Activated CD8-positive, alpha-beta T cell treated with anti-CD3 and anti-CD28 coated beads, Interleukin-2, amount 10 ng/mL, durations not matched to agents 7 days and 5 days (primary cell): ENCODE results near the gene SLC1A4. TPM values are rescaled to one million over a fixed set of nuclear protein-coding genes. Genes with fewer than 3 reads are reported as not detected.

Experiments
- ATAC-seq: fragments of 150-1000 bp; cut with Tn5 transposase; one replicate; pipeline ENCODE4 v1.10.0; 2021; ENCODE audit warnings: moderate library complexity
- CTCF ChIA-PET: fragments of 350-600 bp; sonication (Branson Sonifier 250); formaldehyde crosslinking; loops from one replicate; lab custom pipeline; 2021; ENCODE audit warnings: antibody characterized with exemption; lab: Charles Lee
- POLR2A ChIA-PET: fragments of 350-600 bp; sonication (Branson Sonifier 250); formaldehyde crosslinking; loops from one replicate; lab custom pipeline; 2021; ENCODE audit warnings: antibody characterized with exemption; lab: Charles Lee
- DNase-seq: peaks from one replicate; pipeline ENCODE4 v3.0.0-alpha.2; 2020
- H3K27ac Mint-ChIP-seq: one replicate; pipeline ENCODE4 v1.8.0; 2021; ENCODE audit warnings: mild to moderate bottlenecking, mixed read lengths
- H3K27me3 Mint-ChIP-seq: one replicate; pipeline ENCODE4 v1.8.0; 2021; ENCODE audit warnings: low read depth, mixed read lengths
- H3K36me3 Mint-ChIP-seq: one replicate; pipeline ENCODE4 v1.8.0; 2021; ENCODE audit warnings: low read depth, mixed read lengths
- H3K4me1 Mint-ChIP-seq: one replicate; pipeline ENCODE4 v1.8.0; 2021; ENCODE audit warnings: low read depth, mixed read lengths
- H3K4me3 Mint-ChIP-seq: one replicate; pipeline ENCODE4 v1.8.0; 2021; ENCODE audit warnings: mild to moderate bottlenecking, mixed read lengths
- H3K9me3 Mint-ChIP-seq: one replicate; pipeline ENCODE4 v1.8.0; 2022; ENCODE audit warnings: mixed read lengths; ENCODE audit not compliant: insufficient read depth
- total RNA-seq, 2 experiments: library from RNA; stranded (reverse); gene quantifications; one replicate each; pipeline ENCODE4 v1.2.3, GENCODE V29; 2021

The SLC1A4 gene
- total RNA-seq, 2 experiments from 2014 or later, result 48.8 to 50.1 TPM

- Mint-ChIP-seq H3K36me3 (peaks cover 2% of the 10 kb centered on the region), H3K27me3 (peaks cover 12% of the 10 kb centered on the region), H3K4me3 (no peak overlapping the region), H3K27ac (no peak overlapping the region), H3K4me1 (peaks cover 45% of the 10 kb centered on the region), H3K9me3 (no peaks in the 10 kb centered on the region)
- POLR2A ChIA-PET, result interaction anchor here (0.6 to 2.0 kb wide), 2 partner anchors 34 to 62 kb away, joined by 4 to 8 read pairs; no protein-coding TSS in a partner anchor
- no peak for ATAC-seq
- CTCF ChIA-PET, result interaction anchor here (1.1 to 2.6 kb wide), 6 partner anchors 8 to 62 kb away, joined by 4 to 14 read pairs (median 8); no protein-coding TSS in a partner anchor
- no peak for DNase-seq
Measured at GRCh38 chr2:64980183-64980582, 9.0 kb upstream of the SLC1A4 start.

- Mint-ChIP-seq H3K9me3 (no peaks in the 10 kb centered on the region), H3K27me3 (peaks cover 16% of the 10 kb centered on the region), H3K27ac (no peak overlapping the region), H3K4me1 (peaks cover 66% of the 10 kb centered on the region), H3K36me3 (peaks cover 7% of the 10 kb centered on the region), H3K4me3 (no peak overlapping the region)
- no peak for DNase-seq
- ChIA-PET POLR2A (interaction anchor here (1.5 kb wide), 1 partner anchor 36 kb away, joined by 5 read pairs; no protein-coding TSS in a partner anchor), CTCF (interaction anchor here (1.0 to 1.7 kb wide), 2 partner anchors 40 to 65 kb away, joined by 3 to 10 read pairs; no protein-coding TSS in a partner anchor)
- no peak for ATAC-seq
Measured at GRCh38 chr2:64982311-64982857, 6.8 kb upstream of the SLC1A4 start.

GRCh38 chr2:64982932-64983331 is 6.3 kb upstream of the SLC1A4 start:
- DNase-seq (no peak), ATAC-seq (no peak)
- H3K4me3 Mint-ChIP-seq, result no peak overlapping the region
- ChIA-PET POLR2A (interaction anchor here (1.5 kb wide), 1 partner anchor 36 kb away, joined by 5 read pairs; no protein-coding TSS in a partner anchor), CTCF (no interaction called here)
- H3K27me3 Mint-ChIP-seq, result peaks cover 14% of the 10 kb centered on the region
- no peaks in the 10 kb centered on the region for H3K9me3 Mint-ChIP-seq
- peaks cover 69% of the 10 kb centered on the region for H3K4me1 Mint-ChIP-seq
- H3K27ac Mint-ChIP-seq, result no peak overlapping the region
- H3K36me3 Mint-ChIP-seq, result peaks cover 7% of the 10 kb centered on the region

GRCh38 chr2:64985447-64985846 is 3.8 kb upstream of the SLC1A4 start:
- CTCF ChIA-PET, result interaction anchor here (1.2 to 10.0 kb wide), 2 partner anchors 44 to 66 kb away, joined by 3 to 104 read pairs; no protein-coding TSS in a partner anchor
- Mint-ChIP-seq H3K4me3 (no peak overlapping the region), H3K9me3 (no peaks in the 10 kb centered on the region), H3K4me1 (peaks cover 58% of the 10 kb centered on the region), H3K36me3 (peaks cover 14% of the 10 kb centered on the region), H3K27ac (peak overlapping the region; percentile 16), H3K27me3 (peaks cover 14% of the 10 kb centered on the region)
- DNase-seq, result no peak
- ATAC-seq, result no peak
- POLR2A ChIA-PET, result interaction anchor here (0.7 to 1.2 kb wide), 2 partner anchors 33 to 39 kb away, joined by 3 read pairs; no protein-coding TSS in a partner anchor

GRCh38 chr2:64987001-64987955 is 1.9 kb upstream of the SLC1A4 start:
- DNase-seq, result no peak
- ATAC-seq, result no peak
- Mint-ChIP-seq H3K4me3 (peak overlapping the region; percentile 53), H3K36me3 (peaks cover 30% of the 10 kb centered on the region), H3K27me3 (peaks cover 14% of the 10 kb centered on the region), H3K9me3 (no peaks in the 10 kb centered on the region), H3K27ac (peak overlapping the region; percentile 69), H3K4me1 (peaks cover 63% of the 10 kb centered on the region)
- CTCF ChIA-PET, result interaction anchor here (0.7 to 10.0 kb wide), 6 partner anchors 8 to 72 kb away, joined by 3 to 104 read pairs (median 8); no protein-coding TSS in a partner anchor
- POLR2A ChIA-PET, result interaction anchor here (1.6 to 4.7 kb wide), 3 partner anchors 8 to 69 kb away, joined by 3 to 41 read pairs (median 28); no protein-coding TSS in a partner anchor

- DNase-seq (no peak), ATAC-seq (no peak)
- Mint-ChIP-seq H3K4me3 (peak overlapping the region; percentile 74), H3K27me3 (peaks cover 14% of the 10 kb centered on the region), H3K4me1 (peaks cover 63% of the 10 kb centered on the region), H3K27ac (peak overlapping the region; percentile 76), H3K36me3 (peaks cover 37% of the 10 kb centered on the region), H3K9me3 (no peaks in the 10 kb centered on the region)
- ChIA-PET CTCF (interaction anchor here (0.6 to 10.0 kb wide), 7 partner anchors 9 to 73 kb away, joined by 3 to 104 read pairs (median 5); no protein-coding TSS in a partner anchor), POLR2A (interaction anchor here (1.0 to 4.7 kb wide), 7 partner anchors 9 to 70 kb away, joined by 3 to 41 read pairs (median 5); no protein-coding TSS in a partner anchor)
Measured at GRCh38 chr2:64987956-64988419, 1.2 kb upstream of the SLC1A4 start.

GRCh38 chr2:64988420-64989125 is 626 bp upstream of the SLC1A4 start:
- DNase-seq (peak; percentile 87), ATAC-seq (peak; percentile 47)
- Mint-ChIP-seq H3K27ac (peak overlapping the region; percentile 76), H3K9me3 (no peaks in the 10 kb centered on the region), H3K4me1 (peaks cover 66% of the 10 kb centered on the region), H3K4me3 (peak overlapping the region; percentile 74), H3K27me3 (peaks cover 14% of the 10 kb centered on the region), H3K36me3 (peaks cover 43% of the 10 kb centered on the region)
- CTCF ChIA-PET, result interaction anchor here (0.6 to 10.0 kb wide), 7 partner anchors 9 to 73 kb away, joined by 3 to 104 read pairs (median 5); no protein-coding TSS in a partner anchor
- POLR2A ChIA-PET, result interaction anchor here (1.0 to 4.7 kb wide), 7 partner anchors 9 to 70 kb away, joined by 3 to 41 read pairs (median 5); no protein-coding TSS in a partner anchor

GRCh38 chr2:64989982-64990614 is 899 bp downstream of the SLC1A4 start:
- Mint-ChIP-seq H3K27me3 (peaks cover 12% of the 10 kb centered on the region), H3K4me1 (peaks cover 72% of the 10 kb centered on the region), H3K9me3 (no peaks in the 10 kb centered on the region), H3K36me3 (peaks cover 52% of the 10 kb centered on the region), H3K4me3 (peak overlapping the region; percentile 91), H3K27ac (peak overlapping the region; percentile 70)
- ChIA-PET POLR2A (interaction anchor here (0.7 to 4.7 kb wide), 5 partner anchors 36 to 74 kb away, joined by 3 to 41 read pairs (median 3); no protein-coding TSS in a partner anchor), CTCF (interaction anchor here (0.7 to 10.0 kb wide), 9 partner anchors 9 to 158 kb away, joined by 3 to 104 read pairs (median 3); partner anchors contain the start of gene CEP68)
- no peak for DNase-seq
- ATAC-seq, result no peak

- H3K9me3 Mint-ChIP-seq, result no peaks in the 10 kb centered on the region
- peaks cover 57% of the 10 kb centered on the region for H3K36me3 Mint-ChIP-seq
- POLR2A ChIA-PET, result interaction anchor here (1.5 to 4.7 kb wide), 3 partner anchors 45 to 72 kb away, joined by 3 to 41 read pairs (median 28); no protein-coding TSS in a partner anchor
Measured at GRCh38 chr2:64990876-64991275, 1.7 kb downstream of the SLC1A4 start.

GRCh38 chr2:64992218-64992617 is 3.0 kb downstream of the SLC1A4 start:
- ChIA-PET CTCF (interaction anchor here (0.8 to 10.0 kb wide), 7 partner anchors 10 to 73 kb away, joined by 3 to 104 read pairs (median 4); no protein-coding TSS in a partner anchor), POLR2A (interaction anchor here (0.9 to 1.2 kb wide), 2 partner anchors 12 to 46 kb away, joined by 3 to 7 read pairs; no protein-coding TSS in a partner anchor)
- H3K9me3 Mint-ChIP-seq, result no peaks in the 10 kb centered on the region
- H3K4me1 Mint-ChIP-seq, result peaks cover 62% of the 10 kb centered on the region
- H3K27ac Mint-ChIP-seq, result peak overlapping the region; percentile 27
- peak overlapping the region; percentile 91 for H3K4me3 Mint-ChIP-seq
- no peak for DNase-seq
- H3K27me3 Mint-ChIP-seq, result peaks cover under 1% of the 10 kb centered on the region
- ATAC-seq, result no peak
- peaks cover 59% of the 10 kb centered on the region for H3K36me3 Mint-ChIP-seq

More at GRCh38 chr2:64990876-64991275, 1.7 kb downstream of the SLC1A4 start:
- Mint-ChIP-seq H3K4me3 (peak overlapping the region; percentile 91), H3K4me1 (peaks cover 69% of the 10 kb centered on the region), H3K27ac (peak overlapping the region; percentile 26), H3K27me3 (peaks cover 8% of the 10 kb centered on the region)
- ATAC-seq, result no peak
- CTCF ChIA-PET, result interaction anchor here (1.0 to 10.0 kb wide), 7 partner anchors 8 to 74 kb away, joined by 3 to 104 read pairs (median 4); no protein-coding TSS in a partner anchor
- DNase-seq, result no peak
